H9 (cell line): ENCODE results near the gene PKMYT1. TPM values are rescaled to one million over a fixed set of nuclear protein-coding genes. Genes with fewer than 3 reads are reported as not detected.

Experiments
- DNase-seq: peaks from one replicate; pipeline ENCODE4 v3.0.0-alpha.2; 2017
- H2AFZ ChIP-seq: one replicate; pipeline ENCODE4 v1.6.1; 2013; ENCODE audit warnings: mild to moderate bottlenecking, low read length, control low read depth, moderate library complexity
- H2AK5ac ChIP-seq: 2 replicates; pipeline ENCODE4 v1.6.1; 2013; ENCODE audit warnings: low read length, control low read depth, mixed read lengths; ENCODE audit not compliant: insufficient read length
- H2BK120ac ChIP-seq: one replicate; pipeline ENCODE4 v1.6.1; 2013; ENCODE audit warnings: low read depth, mild to moderate bottlenecking, low read length, control low read depth, inconsistent platforms; ENCODE audit not compliant: poor library complexity, severe bottlenecking
- H2BK12ac ChIP-seq: 2 replicates; pipeline ENCODE4 v1.6.1; 2013; ENCODE audit warnings: low read length, control low read depth, mixed read lengths, low read depth; ENCODE audit not compliant: insufficient read length
- H2BK15ac ChIP-seq: 2 replicates; pipeline ENCODE4 v1.6.1; 2013; ENCODE audit warnings: low read depth, low read length, control low read depth
- H2BK20ac ChIP-seq: one replicate; pipeline ENCODE4 v1.6.1; 2013; ENCODE audit warnings: low read depth, mild to moderate bottlenecking, low read length, control low read depth, inconsistent platforms; ENCODE audit not compliant: poor library complexity, severe bottlenecking
- H2BK5ac ChIP-seq: 2 replicates; pipeline ENCODE4 v1.6.1; 2013; ENCODE audit warnings: low read length, control low read depth, mixed read lengths; ENCODE audit not compliant: insufficient read length
- H3K14ac ChIP-seq: 2 replicates; pipeline ENCODE4 v1.6.1; 2013; ENCODE audit warnings: low read length, control low read depth; ENCODE audit not compliant: insufficient read depth
- H3K18ac ChIP-seq: 2 replicates; pipeline ENCODE4 v1.6.1; 2013; ENCODE audit warnings: low read depth, mild to moderate bottlenecking, mixed read lengths, low read length, control low read depth; ENCODE audit not compliant: insufficient read length
- H3K23ac ChIP-seq: 2 replicates; pipeline ENCODE4 v1.6.1; 2013; ENCODE audit warnings: low read length, control low read depth, mixed read lengths, low read depth; ENCODE audit not compliant: insufficient read length
- H3K23me2 ChIP-seq: 2 replicates; pipeline ENCODE4 v1.6.1; 2013; ENCODE audit warnings: low read depth, mild to moderate bottlenecking, mixed read lengths, low read length, control low read depth; ENCODE audit not compliant: insufficient read length, poor library complexity, severe bottlenecking
- H3K27ac ChIP-seq: 2 replicates; pipeline ENCODE4 v1.5.1; 2013; ENCODE audit warnings: low read length, control low read depth, mixed read lengths, low read depth; ENCODE audit not compliant: insufficient read length
- H3K27me3 ChIP-seq: 2 replicates; pipeline ENCODE4 v1.6.1; 2013; ENCODE audit warnings: low read length, control low read depth, inconsistent platforms; ENCODE audit not compliant: insufficient read depth
- H3K4ac ChIP-seq: 2 replicates; pipeline ENCODE4 v1.6.1; 2013; ENCODE audit warnings: low read depth, mild to moderate bottlenecking, control low read depth, inconsistent platforms, low read length, moderate library complexity
- H3K4me1 ChIP-seq: 2 replicates; pipeline ENCODE4 v1.6.1; 2013; ENCODE audit warnings: low read length, control low read depth, inconsistent platforms; ENCODE audit not compliant: insufficient read depth
- H3K4me2 ChIP-seq: 2 replicates; pipeline ENCODE4 v1.6.1; 2013; ENCODE audit warnings: low read length, control low read depth, mixed read lengths; ENCODE audit not compliant: insufficient read length, insufficient read depth
- H3K56ac ChIP-seq: 2 replicates; pipeline ENCODE4 v1.6.1; 2013; ENCODE audit warnings: low read depth, mild to moderate bottlenecking, mixed read lengths, low read length, control low read depth; ENCODE audit not compliant: insufficient read length
- H3K79me1 ChIP-seq: 2 replicates; pipeline ENCODE4 v1.6.1; 2013; ENCODE audit warnings: low read depth, mild to moderate bottlenecking, moderate library complexity, low read length, control low read depth, inconsistent platforms; ENCODE audit not compliant: insufficient read depth, poor library complexity, severe bottlenecking
- H3K79me2 ChIP-seq: 2 replicates; pipeline ENCODE4 v1.6.1; 2013; ENCODE audit warnings: low read length, control low read depth, inconsistent platforms; ENCODE audit not compliant: insufficient read depth
- H3K9ac ChIP-seq: 2 replicates; pipeline ENCODE4 v1.6.1; 2013; ENCODE audit warnings: low read length, control low read depth, mixed read lengths; ENCODE audit not compliant: insufficient read length; ENCODE audit errors: extremely low read depth
- H3K9me3 ChIP-seq: one replicate; pipeline ENCODE4 v1.6.1; 2013; ENCODE audit warnings: low read depth, low read length, inconsistent platforms; ENCODE audit not compliant: control insufficient read depth
- H3T11ph ChIP-seq: one replicate; pipeline ENCODE4 v1.6.1; 2013; ENCODE audit warnings: mild to moderate bottlenecking, low read length, control low read depth, inconsistent platforms
- H4K20me1 ChIP-seq: one replicate; pipeline ENCODE4 v1.6.1; 2013; ENCODE audit not compliant: control insufficient read depth, insufficient read length, insufficient read depth
- H4K5ac ChIP-seq: 2 replicates; pipeline ENCODE4 v1.6.1; 2013; ENCODE audit warnings: low read depth, mild to moderate bottlenecking, mixed read lengths, low read length, control low read depth; ENCODE audit not compliant: insufficient read length
- H4K8ac ChIP-seq: replicated peaks from 2 replicates; pipeline ENCODE4 v1.6.1; 2013; ENCODE audit warnings: low read length, control low read depth, mixed read lengths, low read depth; ENCODE audit not compliant: insufficient read length
- H4K91ac ChIP-seq: 2 replicates; pipeline ENCODE4 v1.6.1; 2013; ENCODE audit warnings: low read depth, mild to moderate bottlenecking, moderate library complexity, mixed read lengths, low read length, control low read depth; ENCODE audit not compliant: insufficient read length
- H3K27ac Mint-ChIP-seq, 3 experiments: 2 replicates in 2 of 3; 3 replicates in 1 of 3; pipeline ENCODE4 v1.8.0; 2020 to 2021; ENCODE audit warnings: mixed read lengths in 3 of 3, mild to moderate bottlenecking in 1 of 3, moderate library complexity in 1 of 3
- H3K27me3 Mint-ChIP-seq: 2 replicates; pipeline ENCODE4 v1.8.0; 2021; ENCODE audit warnings: low read depth, mild to moderate bottlenecking, moderate library complexity, mixed read lengths
- H3K36me3 Mint-ChIP-seq, 3 experiments: 2 replicates in 2 of 3; 3 replicates in 1 of 3; pipeline ENCODE4 v1.8.0; 2020 to 2021; ENCODE audit warnings: low read depth in 3 of 3, mixed read lengths in 3 of 3; ENCODE audit not compliant: insufficient read depth in 1 of 3
- H3K4me1 Mint-ChIP-seq, 2 experiments: 2 replicates each; pipeline ENCODE4 v1.8.0; 2020; ENCODE audit warnings: mixed read lengths in 2 of 2
- H3K4me3 Mint-ChIP-seq, 2 experiments: 2 replicates in 1 of 2; 3 replicates in 1 of 2; pipeline ENCODE4 v1.8.0; 2020 to 2021; ENCODE audit warnings: mild to moderate bottlenecking in 2 of 2, mixed read lengths in 2 of 2, moderate library complexity in 1 of 2
- H3K9me3 Mint-ChIP-seq, 2 experiments: 2 replicates in 1 of 2; 3 replicates in 1 of 2; pipeline ENCODE4 v1.8.0; 2020; ENCODE audit warnings: mild to moderate bottlenecking in 2 of 2, mixed read lengths in 2 of 2, moderate library complexity in 1 of 2
- CTCF ChIP-seq: fragments of 200-600 bp; sonication (generic); conservative IDR thresholded peaks from 3 replicates; pipeline ENCODE4 v1.8.0; 2021; ENCODE audit warnings: antibody characterized with exemption, mild to moderate bottlenecking
- WGBS: extraction: QIAGEN DNeasy Blood & Tissue Kit; methylation state at CpG from one replicate; pipeline ENCODE4 v1.1.7; 2013; ENCODE audit warnings: missing lambda C conversion rate, low lambda C conversion rate, mixed read lengths; ENCODE audit not compliant: insufficient read length; ENCODE audit errors: extremely low coverage; 5-methylcytosine and 5-hydroxymethylcytosine counted together
- total RNA-seq: library from RNA; stranded (reverse); gene quantifications from 2 replicates; pipeline ENCODE4 v1.2.1, GENCODE V29; 2021

Gene PKMYT1
- total RNA-seq, 1 experiment from 2014 or later: 114 TPM

- peak overlapping the region; percentile 36 for H3K4me2 ChIP-seq
- no peak overlapping the region; the same call in 1 of the 2 replicates for H3K14ac ChIP-seq
- H4K20me1 ChIP-seq: no peaks in the 10 kb centered on the region
- H3T11ph ChIP-seq: no peak overlapping the region
- no peak overlapping the region for H4K8ac ChIP-seq
- no peaks in the 10 kb centered on the region for H3K27me3 ChIP-seq
- no peak overlapping the region for H2BK120ac ChIP-seq
- H3K18ac ChIP-seq: no peak overlapping the region
- Mint-ChIP-seq H3K4me3 (peak overlapping the region; percentile 91 to 96), H3K27me3 (peaks cover 11% of the 10 kb centered on the region), H3K27ac (peak overlapping the region in 2 of 3 experiments; percentile 88 to 92; a peak in 3 of 7 replicates), H3K9me3 (no peaks in the 10 kb centered on the region; a peak in 2 of 5 replicates), H3K36me3 (peaks cover 21 to 32% (median 30%) of the 10 kb centered on the region in 3 experiments), H3K4me1 (peaks cover 44 to 76% of the 10 kb centered on the region in 2 experiments)
- H3K23me2 ChIP-seq: peaks cover 21% of the 10 kb centered on the region
- H2BK12ac ChIP-seq: no peak overlapping the region
- peaks cover 9% of the 10 kb centered on the region; the same call in 1 of the 2 replicates for H3K79me2 ChIP-seq
- no peaks in the 10 kb centered on the region for H3K9me3 ChIP-seq
- no peak overlapping the region for H3K56ac ChIP-seq
- no CpG with 5 or more reads among the region's 13 CpGs for WGBS
- no peak overlapping the region for H3K4ac ChIP-seq
- H4K5ac ChIP-seq: no peak overlapping the region
- H3K79me1 ChIP-seq: no peaks in the 10 kb centered on the region
- H2BK20ac ChIP-seq: no peak overlapping the region
- no peak for TF ChIP-seq CTCF
- H3K4me1 ChIP-seq: no peaks in the 10 kb centered on the region; the same call in 1 of the 2 replicates
- no peak overlapping the region for H2AK5ac ChIP-seq
- H3K23ac ChIP-seq: no peak overlapping the region
- no peak overlapping the region for H2BK15ac ChIP-seq
- no peak overlapping the region for H2AFZ ChIP-seq
- no peak overlapping the region for H3K9ac ChIP-seq
- no peak overlapping the region for H4K91ac ChIP-seq
- DNase-seq: no peak
- H3K27ac ChIP-seq: no peak overlapping the region
- H2BK5ac ChIP-seq: no peak overlapping the region
Measured at GRCh38 chr16:3015865-3016521, 35.7 kb upstream of the PKMYT1 start.
